HepG2 (cell line): ENCODE data around the gene RIPK1. TPM values are rescaled to one million over a fixed set of nuclear protein-coding genes. Genes with fewer than 3 reads are reported as not detected.

ENCODE experiments used
- GZF1 ChIP-seq: sonication (generic); formaldehyde crosslinking; IDR thresholded peaks from 2 replicates; pipeline ENCODE4 v1.5.1; 2020; ENCODE audit warnings: mild to moderate bottlenecking, missing genetic modification reagents
- MXI1 ChIP-seq: IDR thresholded peaks from 3 replicates; pipeline ENCODE4 v1.6.1; 2012; ENCODE audit warnings: low read depth, low read length, inconsistent platforms, borderline replicate concordance
- PRDM4 ChIP-seq: sonication (generic); formaldehyde crosslinking; IDR thresholded peaks from 2 replicates; pipeline ENCODE4 v1.9.0; 2021; ENCODE audit warnings: missing genetic modification reagents, borderline replicate concordance
- REXO4 ChIP-seq: sonication (generic); formaldehyde crosslinking; IDR thresholded peaks from 2 replicates; pipeline ENCODE4 v1.8.0; 2022; ENCODE audit warnings: missing genetic modification reagents, mild to moderate bottlenecking, borderline replicate concordance
- SIN3B ChIP-seq: fragments of 150-350 bp; IDR thresholded peaks from 2 replicates; pipeline ENCODE4 v1.6.1; 2014; ENCODE audit warnings: low read length
- ZBTB49 ChIP-seq: sonication (generic); formaldehyde crosslinking; IDR thresholded peaks from 2 replicates; pipeline ENCODE4 v1.4.0; 2020; ENCODE audit warnings: missing genetic modification reagents, borderline replicate concordance
- ZFX ChIP-seq: sonication (generic); formaldehyde crosslinking; IDR thresholded peaks from 2 replicates; pipeline ENCODE4 v1.4.0; 2020; ENCODE audit warnings: mild to moderate bottlenecking, low read depth, missing genetic modification reagents, moderate library complexity
- ZNF337 ChIP-seq: sonication (generic); formaldehyde crosslinking; IDR thresholded peaks from 2 replicates; pipeline ENCODE4 v1.5.1; 2020; ENCODE audit warnings: missing genetic modification reagents, low read depth, mild to moderate bottlenecking, borderline replicate concordance
- ZNF615 ChIP-seq: sonication (generic); formaldehyde crosslinking; IDR thresholded peaks from 2 replicates; pipeline ENCODE4 v1.5.0; 2020; ENCODE audit warnings: mild to moderate bottlenecking, missing genetic modification reagents, borderline replicate concordance
- ZNF740 ChIP-seq: sonication (generic); formaldehyde crosslinking; IDR thresholded peaks from 2 replicates; pipeline ENCODE4 v1.4.0; 2020; ENCODE audit warnings: missing genetic modification reagents
- ZNF775 ChIP-seq: sonication (generic); formaldehyde crosslinking; IDR thresholded peaks from 2 replicates; pipeline ENCODE4 v1.4.0; 2020; ENCODE audit warnings: missing genetic modification reagents, mild to moderate bottlenecking, moderate library complexity, borderline replicate concordance
- ZSCAN22 ChIP-seq: sonication (generic); formaldehyde crosslinking; IDR thresholded peaks from 2 replicates; pipeline ENCODE4 v1.4.0; 2020; ENCODE audit warnings: mild to moderate bottlenecking, missing genetic modification reagents
- ZSCAN31 ChIP-seq: sonication (generic); formaldehyde crosslinking; IDR thresholded peaks from 2 replicates; pipeline ENCODE4 v1.5.0; 2020; ENCODE audit warnings: low read depth, mild to moderate bottlenecking, missing genetic modification reagents
- polyA plus RNA-seq, 8 experiments: library from polyadenylated mRNA; depleted of rRNA in 3 of 8; stranded (reverse) in 7 of 8; unstranded in 1 of 8; fragments of >200 nt; fragmentation: Illumina TruSeq in 4 of 8; extraction: Trizol in 4 of 8; gene quantifications; 2 replicates each; pipeline versions ENCODE4 v1.2.1 to v1.2.3, GENCODE V29; 2011 to 2016; ENCODE audit warnings: low read depth in 4 of 8, missing spikeins in 1 of 8, mixed read lengths in 1 of 8; ENCODE audit not compliant: insufficient read depth in 1 of 8
- total RNA-seq, 5 experiments: library from RNA; depleted of rRNA; stranded (reverse); fragments of >200 nt; fragmentation: Illumina TruSeq; extraction: Trizol; gene quantifications; 2 replicates each; pipeline ENCODE4 v1.2.3, GENCODE V29; 2016; ENCODE audit warnings: low read depth in 1 of 5
- TF ChIP-seq, protein P1 (sequence below): sonication (generic); formaldehyde crosslinking; IDR thresholded peaks from 2 replicates; pipeline ENCODE4 v1.5.0; 2020; ENCODE audit warnings: missing genetic modification reagents
- TF ChIP-seq, protein P2 (sequence below): sonication (generic); formaldehyde crosslinking; IDR thresholded peaks from 2 replicates; pipeline ENCODE4 v1.5.0; 2020; ENCODE audit warnings: missing genetic modification reagents
- TF ChIP-seq, protein P3 (sequence below): sonication (generic); formaldehyde crosslinking; IDR thresholded peaks from 2 replicates; pipeline ENCODE4 v1.4.0; 2020; ENCODE audit warnings: missing genetic modification reagents, borderline replicate concordance
- TF ChIP-seq, protein P4 (sequence below): sonication (generic); formaldehyde crosslinking; IDR thresholded peaks from 2 replicates; pipeline ENCODE4 v1.5.0; 2020; ENCODE audit warnings: missing genetic modification reagents, mild to moderate bottlenecking, borderline replicate concordance

RIPK1 gene
- total and polyA plus RNA-seq, 2 of the 13 experiments (the other 11 are each of a cell fraction or from before 2014, with no cell fraction given): 9.0 to 10.3 TPM

- TF ChIP-seq GZF1 (0 out of 2 replicates have a peak, but pooled peaks have one; percentile 24), ZBTB49 (CRISPR knock-in tag) (peak; percentile 27; the same call in 1 of the 2 replicates), MXI1 (peak; percentile 79; the same call in 2 of the 3 replicates), PRDM4 (CRISPR knock-in tag) (no peak), ZSCAN31 (CRISPR knock-in tag) (peak; percentile 90), ZFX (CRISPR knock-in tag) (peak; percentile 95), ZNF775 (CRISPR knock-in tag) (no peak), REXO4 (CRISPR knock-in tag) (no peak), ZNF740 (CRISPR knock-in tag) (no peak; the same call in 1 of the 2 replicates), ZSCAN22 (CRISPR knock-in tag) (no peak), ZNF337 (peak; percentile 83; the same call in 1 of the 2 replicates), SIN3B (peak; percentile 54; the same call in 1 of the 2 replicates), ZNF615 (CRISPR knock-in tag) (no peak; the same call in 1 of the 2 replicates)
- TF ChIP-seq, protein P1, sequence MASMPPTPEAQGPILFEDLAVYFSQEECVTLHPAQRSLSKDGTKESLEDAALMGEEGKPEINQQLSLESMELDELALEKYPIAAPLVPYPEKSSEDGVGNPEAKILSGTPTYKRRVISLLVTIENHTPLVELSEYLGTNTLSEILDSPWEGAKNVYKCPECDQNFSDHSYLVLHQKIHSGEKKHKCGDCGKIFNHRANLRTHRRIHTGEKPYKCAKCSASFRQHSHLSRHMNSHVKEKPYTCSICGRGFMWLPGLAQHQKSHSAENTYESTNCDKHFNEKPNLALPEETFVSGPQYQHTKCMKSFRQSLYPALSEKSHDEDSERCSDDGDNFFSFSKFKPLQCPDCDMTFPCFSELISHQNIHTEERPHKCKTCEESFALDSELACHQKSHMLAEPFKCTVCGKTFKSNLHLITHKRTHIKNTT (CRISPR knock-in tag): 0 out of 2 replicates have a peak, but pooled peaks have one; percentile 17
- TF ChIP-seq, protein P2, sequence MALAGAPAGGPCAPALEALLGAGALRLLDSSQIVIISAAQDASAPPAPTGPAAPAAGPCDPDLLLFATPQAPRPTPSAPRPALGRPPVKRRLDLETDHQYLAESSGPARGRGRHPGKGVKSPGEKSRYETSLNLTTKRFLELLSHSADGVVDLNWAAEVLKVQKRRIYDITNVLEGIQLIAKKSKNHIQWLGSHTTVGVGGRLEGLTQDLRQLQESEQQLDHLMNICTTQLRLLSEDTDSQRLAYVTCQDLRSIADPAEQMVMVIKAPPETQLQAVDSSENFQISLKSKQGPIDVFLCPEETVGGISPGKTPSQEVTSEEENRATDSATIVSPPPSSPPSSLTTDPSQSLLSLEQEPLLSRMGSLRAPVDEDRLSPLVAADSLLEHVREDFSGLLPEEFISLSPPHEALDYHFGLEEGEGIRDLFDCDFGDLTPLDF (CRISPR knock-in tag): peak; percentile 85
- TF ChIP-seq, protein P3, sequence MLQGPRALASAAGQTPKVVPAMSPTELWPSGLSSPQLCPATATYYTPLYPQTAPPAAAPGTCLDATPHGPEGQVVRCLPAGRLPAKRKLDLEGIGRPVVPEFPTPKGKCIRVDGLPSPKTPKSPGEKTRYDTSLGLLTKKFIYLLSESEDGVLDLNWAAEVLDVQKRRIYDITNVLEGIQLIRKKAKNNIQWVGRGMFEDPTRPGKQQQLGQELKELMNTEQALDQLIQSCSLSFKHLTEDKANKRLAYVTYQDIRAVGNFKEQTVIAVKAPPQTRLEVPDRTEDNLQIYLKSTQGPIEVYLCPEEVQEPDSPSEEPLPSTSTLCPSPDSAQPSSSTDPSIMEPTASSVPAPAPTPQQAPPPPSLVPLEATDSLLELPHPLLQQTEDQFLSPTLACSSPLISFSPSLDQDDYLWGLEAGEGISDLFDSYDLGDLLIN (CRISPR knock-in tag): 0 out of 2 replicates have a peak, but pooled peaks have one; percentile 50
- TF ChIP-seq, protein P4, sequence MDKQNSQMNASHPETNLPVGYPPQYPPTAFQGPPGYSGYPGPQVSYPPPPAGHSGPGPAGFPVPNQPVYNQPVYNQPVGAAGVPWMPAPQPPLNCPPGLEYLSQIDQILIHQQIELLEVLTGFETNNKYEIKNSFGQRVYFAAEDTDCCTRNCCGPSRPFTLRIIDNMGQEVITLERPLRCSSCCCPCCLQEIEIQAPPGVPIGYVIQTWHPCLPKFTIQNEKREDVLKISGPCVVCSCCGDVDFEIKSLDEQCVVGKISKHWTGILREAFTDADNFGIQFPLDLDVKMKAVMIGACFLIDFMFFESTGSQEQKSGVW (CRISPR knock-in tag): no peak; the same call in 1 of the 2 replicates
These were observed at the start of gene RIPK1 (continued) for GRCh38 chr6:3068329-3069214.
